ENCODE data around the gene TAF7. TPM values are rescaled to one million over a fixed set of nuclear protein-coding genes. Genes with fewer than 3 reads are reported as not detected.

TAF7 gene
- polyA plus RNA-seq, 1 of the 3 experiments (the other 2 are of a cell fraction): 30.6 TPM

DNA sequence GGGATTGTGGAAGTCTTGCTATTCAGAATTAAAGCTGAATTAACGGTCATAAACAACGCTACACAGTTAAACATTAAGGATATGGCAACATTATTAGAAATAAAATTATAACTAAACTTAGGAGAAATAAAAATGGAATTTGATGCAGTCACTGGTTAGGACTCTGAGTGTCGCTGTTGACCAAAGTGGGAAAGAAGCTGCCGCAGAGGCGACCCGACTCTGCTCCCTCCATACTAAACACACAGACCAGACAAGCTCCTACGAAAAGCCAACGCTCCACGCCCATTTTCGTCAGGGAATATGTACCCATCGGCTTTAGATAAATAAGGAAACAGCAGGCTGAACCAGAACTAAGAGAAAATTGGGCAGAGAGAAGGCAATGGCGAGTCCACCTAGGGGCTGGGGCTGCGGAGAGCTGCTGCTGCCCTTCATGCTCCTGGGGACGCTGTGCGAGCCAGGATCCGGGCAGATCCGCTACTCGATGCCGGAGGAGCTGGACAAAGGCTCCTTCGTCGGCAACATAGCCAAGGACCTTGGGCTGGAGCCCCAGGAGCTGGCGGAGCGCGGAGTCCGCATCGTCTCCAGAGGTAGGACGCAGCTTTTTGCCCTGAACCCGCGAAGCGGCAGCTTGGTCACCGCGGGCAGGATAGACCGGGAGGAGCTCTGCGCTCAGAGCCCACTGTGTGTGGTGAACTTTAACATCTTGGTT, 43.5 kb upstream of the TAF7 start, which contains the start of gene PCDHGA5:
Gene PCDHGA5, plus strand, starts transcription at position 211 of the 709 bp plus-strand sequence. Its CDS starts 169 bp downstream, at position 380.
- CTCF ChIA-PET: interaction anchor here (0.9 to 1.4 kb wide), 3 partner anchors 14 to 194 kb away, joined by 3 to 7 read pairs (median 3); partner anchors contain the start of gene PCDHGB1
- Histone ChIP-seq H3K4me1 (ENCODE audit: control insufficient read depth in 1 of 2, insufficient read depth in 2 of 2, low read depth in 1 of 2, low read length in 1 of 2) (no peaks in the 10 kb centered on the region), H2AFZ (ENCODE audit: low read depth) (no peak within 1 kb of the TSS), H3K9me3 (peaks cover 7% of the 10 kb centered on the region; the same call in 1 of the 2 replicates), H3K36me3 (replicated peaks in 1 of 2; ENCODE audit: control insufficient read depth in 1 of 2, insufficient read depth in 2 of 2, low read length in 1 of 2) (peaks cover 0 to 7% of the 10 kb centered on the region in 2 experiments), H4K20me1 (ENCODE audit: insufficient read depth) (no peaks in the 10 kb centered on the region), H3K4me2 (no peak within 1 kb of the TSS), H3K4me3 (ENCODE audit: low read depth in 2 of 2, low read length in 1 of 2) (no peak within 1 kb of the TSS), H3K79me2 (ENCODE audit: insufficient read depth) (no peaks in the 10 kb centered on the region), H3F3A (replicated peaks; ENCODE audit: insufficient read depth) (no peaks in the 10 kb centered on the region), H3K9me2 (no peaks in the 10 kb centered on the region), H3K9ac (no peak within 1 kb of the TSS), H3K27me3 (ENCODE audit: insufficient read depth) (no peaks in the 10 kb centered on the region), H3K27ac (ENCODE audit: low read depth in 2 of 2, low read length in 1 of 2) (no peak within 1 kb of the TSS)
- WGBS (ENCODE audit: low lambda C conversion rate): 62% methylated on average over 34 of the region's 34 CpGs
- POLR2A ChIA-PET: no interaction called here
- no peak for DNase-seq
- TF ChIP-seq TEAD4 (IDR thresholded peaks at IDR 0.05; ENCODE audit: borderline replicate concordance, insufficient read depth) (no peak), ELF1 (IDR thresholded peaks at IDR 0.05) (no peak), GABPA (IDR thresholded peaks at IDR 0.05; ENCODE audit: low read depth) (no peak), FOXJ3 (CRISPR knock-in tag; IDR thresholded peaks at IDR 0.05) (no peak), RCOR1 (IDR thresholded peaks at IDR 0.05; ENCODE audit: low read length) (no peak), RAD21 (IDR thresholded peaks at IDR 0.05; ENCODE audit: low read length) (no peak)
- TF ChIP-seq, protein P1, sequence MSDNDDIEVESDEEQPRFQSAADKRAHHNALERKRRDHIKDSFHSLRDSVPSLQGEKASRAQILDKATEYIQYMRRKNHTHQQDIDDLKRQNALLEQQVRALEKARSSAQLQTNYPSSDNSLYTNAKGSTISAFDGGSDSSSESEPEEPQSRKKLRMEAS (IDR thresholded peaks at IDR 0.05; ENCODE audit: low read depth): no peak

DNA sequence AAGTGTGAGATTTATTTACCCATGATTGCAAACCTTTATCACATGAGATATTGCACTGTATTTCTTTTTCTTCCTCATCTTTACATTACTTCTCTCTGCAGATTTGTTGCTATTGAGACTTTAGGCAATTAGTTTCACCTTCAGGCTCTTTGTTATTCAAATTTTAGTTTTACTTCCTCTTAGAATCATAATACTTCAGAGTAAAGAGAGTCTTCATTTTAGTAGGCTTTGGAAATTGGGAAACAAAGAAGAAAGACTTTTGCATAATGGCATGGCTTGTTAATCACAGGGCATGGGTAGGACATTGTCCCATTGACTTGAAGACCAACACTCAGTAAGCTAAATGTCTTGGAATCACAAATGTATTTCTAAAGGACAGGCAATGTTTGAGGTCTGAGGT, 42.1 kb upstream of the TAF7 start:
- CTCF ChIA-PET: no interaction called here
- Histone ChIP-seq H3K27me3 (ENCODE audit: insufficient read depth) (no peaks in the 10 kb centered on the region), H3K4me2 (no peak overlapping the region), H3K36me3 (replicated peaks in 1 of 2; ENCODE audit: control insufficient read depth in 1 of 2, insufficient read depth in 2 of 2, low read length in 1 of 2) (peaks cover 0 to 6% of the 10 kb centered on the region in 2 experiments), H4K20me1 (ENCODE audit: insufficient read depth) (no peaks in the 10 kb centered on the region), H3K27ac (ENCODE audit: low read depth in 2 of 2, low read length in 1 of 2) (no peak overlapping the region), H2AFZ (ENCODE audit: low read depth) (no peak overlapping the region), H3K79me2 (ENCODE audit: insufficient read depth) (no peaks in the 10 kb centered on the region), H3F3A (replicated peaks; ENCODE audit: insufficient read depth) (no peaks in the 10 kb centered on the region), H3K4me3 (ENCODE audit: low read depth in 2 of 2, low read length in 1 of 2) (no peak overlapping the region), H3K9ac (no peak overlapping the region), H3K9me2 (no peaks in the 10 kb centered on the region), H3K4me1 (ENCODE audit: control insufficient read depth in 1 of 2, insufficient read depth in 2 of 2, low read depth in 1 of 2, low read length in 1 of 2) (no peaks in the 10 kb centered on the region), H3K9me3 (no peaks in the 10 kb centered on the region; the same call in 1 of the 2 replicates)
- POLR2A ChIA-PET: no interaction called here
- no peak for DNase-seq
- TF ChIP-seq TCF12 (IDR thresholded peaks at IDR 0.05) (no peak), POLR2AphosphoS5 (IDR thresholded peaks at IDR 0.05; ENCODE audit: low read depth, low read length) (no peak), TEAD4 (IDR thresholded peaks at IDR 0.05; ENCODE audit: borderline replicate concordance, insufficient read depth) (no peak), NRF1 (IDR thresholded peaks at IDR 0.05; ENCODE audit: low read depth, low read length) (no peak), SMC3 (IDR thresholded peaks at IDR 0.05; ENCODE audit: low read depth, low read length) (no peak), GABPA (IDR thresholded peaks at IDR 0.05; ENCODE audit: low read depth) (no peak), MEF2A (IDR thresholded peaks at IDR 0.05; ENCODE audit: borderline replicate concordance, low read depth) (no peak), JUND (IDR thresholded peaks at IDR 0.05) (no peak), RCOR1 (IDR thresholded peaks at IDR 0.05; ENCODE audit: low read length) (no peak)
- TF ChIP-seq, protein P2, sequence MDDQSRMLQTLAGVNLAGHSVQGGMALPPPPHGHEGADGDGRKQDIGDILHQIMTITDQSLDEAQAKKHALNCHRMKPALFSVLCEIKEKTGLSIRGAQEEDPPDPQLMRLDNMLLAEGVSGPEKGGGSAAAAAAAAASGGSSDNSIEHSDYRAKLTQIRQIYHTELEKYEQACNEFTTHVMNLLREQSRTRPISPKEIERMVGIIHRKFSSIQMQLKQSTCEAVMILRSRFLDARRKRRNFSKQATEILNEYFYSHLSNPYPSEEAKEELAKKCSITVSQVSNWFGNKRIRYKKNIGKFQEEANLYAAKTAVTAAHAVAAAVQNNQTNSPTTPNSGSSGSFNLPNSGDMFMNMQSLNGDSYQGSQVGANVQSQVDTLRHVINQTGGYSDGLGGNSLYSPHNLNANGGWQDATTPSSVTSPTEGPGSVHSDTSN (IDR thresholded peaks at IDR 0.05): no peak
- TF ChIP-seq, protein P3, sequence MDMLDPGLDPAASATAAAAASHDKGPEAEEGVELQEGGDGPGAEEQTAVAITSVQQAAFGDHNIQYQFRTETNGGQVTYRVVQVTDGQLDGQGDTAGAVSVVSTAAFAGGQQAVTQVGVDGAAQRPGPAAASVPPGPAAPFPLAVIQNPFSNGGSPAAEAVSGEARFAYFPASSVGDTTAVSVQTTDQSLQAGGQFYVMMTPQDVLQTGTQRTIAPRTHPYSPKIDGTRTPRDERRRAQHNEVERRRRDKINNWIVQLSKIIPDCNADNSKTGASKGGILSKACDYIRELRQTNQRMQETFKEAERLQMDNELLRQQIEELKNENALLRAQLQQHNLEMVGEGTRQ (IDR thresholded peaks at IDR 0.05; ENCODE audit: borderline replicate concordance, low read depth, low read length): no peak

Measured in SK-N-SH (cell line).